Stimulated activated CD4-positive, alpha-beta T cell treated with anti-CD3 and anti-CD28 coated beads, TNF-alpha, amount 100 ng/mL, for 48 hours (primary cell): ENCODE results near the gene RNU5B-1.
"Not testable (repeated sequence)": the region's sequence is repeated elsewhere in the genome, so short reads cannot be mapped to it uniquely, and the experiment has no call there.

ENCODE experiments used
- DNase-seq, 3 donors: peaks; one replicate each; pipeline ENCODE4 v3.0.0-alpha.2; 2020; ENCODE audit warnings: low read depth in 3 of 3

RNU5B-1 gene

GRCh38 chr15:65343374-65343981 is 39.0 kb downstream of the RNU5B-1 start:
- no peak for DNase-seq

GRCh38 chr15:65344214-65344913 is 39.9 kb downstream of the RNU5B-1 start:
- DNase-seq = no peak

GRCh38 chr15:65344914-65345275 is 40.4 kb downstream of the RNU5B-1 start:
- DNase-seq = no peak

GRCh38 chr15:65346856-65347598 is 42.5 kb downstream of the RNU5B-1 start:
- no peak for DNase-seq

- DNase-seq = not testable (repeated sequence)
Measured at GRCh38 chr15:65347756-65348155, 43.3 kb downstream of the RNU5B-1 start.

GRCh38 chr15:65349338-65349737 is 44.9 kb downstream of the RNU5B-1 start:
- no peak for DNase-seq

GRCh38 chr15:65351972-65352371 is 47.5 kb downstream of the RNU5B-1 start:
- not testable (repeated sequence) for DNase-seq
